ENCODE data around the gene BBOX1. TPM values are rescaled to one million over a fixed set of nuclear protein-coding genes. Genes with fewer than 3 reads are reported as not detected.

The BBOX1 gene
- polyA plus RNA-seq, 2 of the 4 experiments (the other 2 are of a cell fraction): not detected

- Histone ChIP-seq H3K4me2 (no peak overlapping the region), H3K4me3 (no peak overlapping the region), H3K4me1 (no peaks in the 10 kb centered on the region), H3K9me3 (no peaks in the 10 kb centered on the region), H3K27ac (no peak overlapping the region)
- POLR2A ChIA-PET: no interaction called here
- DNase-seq (ENCODE audit: low read depth in 1 of 2, low spot score in 1 of 2): no peak
- no peak for FAIRE-seq
- CTCF ChIA-PET: no interaction called here
- no peak for TF ChIP-seq KDM5A (IDR thresholded peaks at IDR 0.05)
- no peak for TF ChIP-seq ZC3H11A (IDR thresholded peaks at IDR 0.05)
- TF ChIP-seq POLR2AphosphoS2 (conservative IDR thresholded peaks at IDR 0.05; ENCODE audit: low read length): no peak
- no peak for TF ChIP-seq RARB (CRISPR knock-in tag; IDR thresholded peaks at IDR 0.05)
- TF ChIP-seq KDM1A (IDR thresholded peaks at IDR 0.05; ENCODE audit: low read depth): no peak
- TF ChIP-seq PHF8 (IDR thresholded peaks at IDR 0.05; ENCODE audit: borderline replicate concordance, low read depth): no peak
- TF ChIP-seq E2F6 (IDR thresholded peaks at IDR 0.05; ENCODE audit: borderline replicate concordance, low read depth): no peak
- TF ChIP-seq JUN (IDR thresholded peaks at IDR 0.05): no peak
- no peak for TF ChIP-seq BCL3 (IDR thresholded peaks at IDR 0.05)
- no peak for TF ChIP-seq CHD4 (IDR thresholded peaks at IDR 0.05; ENCODE audit: borderline replicate concordance)
- no peak for TF ChIP-seq SREBF2 (IDR thresholded peaks at IDR 0.05)
- TF ChIP-seq RAD21 (conservative IDR thresholded peaks at IDR 0.05 in 1 of 2, IDR thresholded peaks at IDR 0.05 in 1 of 2): no peak
- no peak for TF ChIP-seq EHMT2 (IDR thresholded peaks at IDR 0.05; ENCODE audit: low read depth)
- no peak for TF ChIP-seq RFX5 (IDR thresholded peaks at IDR 0.05)
- no peak for TF ChIP-seq HES2 (IDR thresholded peaks at IDR 0.05)
- TF ChIP-seq HMGXB4 (CRISPR knock-in tag; IDR thresholded peaks at IDR 0.05; ENCODE audit: borderline replicate concordance): no peak
- no peak for TF ChIP-seq MYC (IDR thresholded peaks at IDR 0.05; ENCODE audit: borderline replicate concordance, low read length)
- TF ChIP-seq GATA3 (IDR thresholded peaks at IDR 0.05; ENCODE audit: borderline replicate concordance): no peak
- 31% methylated on average over 2 of the region's 2 CpGs for WGBS (ENCODE audit: missing lambda C conversion rate)
- ATAC-seq: no peak
These were observed 46.8 kb downstream of the BBOX1 start for GRCh38 chr11:27087432-27087831.

- DNase-seq (ENCODE audit: low read depth in 1 of 2, low spot score in 1 of 2) (no peak), ATAC-seq (no peak), FAIRE-seq (no peak)
- TF ChIP-seq E2F6 (IDR thresholded peaks at IDR 0.05; ENCODE audit: borderline replicate concordance, low read depth) (no peak), HOXA7 (CRISPR knock-in tag; IDR thresholded peaks at IDR 0.05) (no peak), TP53 (CRISPR knock-in tag; IDR thresholded peaks at IDR 0.05) (no peak), CBX2 (IDR thresholded peaks at IDR 0.05; ENCODE audit: borderline replicate concordance, low read depth) (no peak), FOXS1 (CRISPR knock-in tag; IDR thresholded peaks at IDR 0.05) (no peak), ZSCAN20 (CRISPR knock-in tag; IDR thresholded peaks at IDR 0.05) (no peak), ATOH8 (CRISPR knock-in tag; IDR thresholded peaks at IDR 0.05; ENCODE audit: low read depth) (no peak), RAD21 (conservative IDR thresholded peaks at IDR 0.05 in 1 of 2, IDR thresholded peaks at IDR 0.05 in 1 of 2) (no peak), ELK1 (IDR thresholded peaks at IDR 0.05; ENCODE audit: low read depth, low read length) (no peak), BHLHE40 (IDR thresholded peaks at IDR 0.05; ENCODE audit: low read depth, low read length) (no peak), HEYL (CRISPR knock-in tag; IDR thresholded peaks at IDR 0.05) (no peak)
- H3K4me3 ChIP-seq: no peak overlapping the region
- H3K4me2 ChIP-seq: no peak overlapping the region
- H3K4me1 ChIP-seq: no peaks in the 10 kb centered on the region
- CTCF ChIA-PET: no interaction called here
- POLR2A ChIA-PET: no interaction called here
- H3K9me3 ChIP-seq: no peaks in the 10 kb centered on the region
- no peak overlapping the region for H3K27ac ChIP-seq
These were observed 47.7 kb downstream of the BBOX1 start for GRCh38 chr11:27088353-27088752.
